IMR-90 (cell line): ENCODE results near the gene KNG1. TPM values are rescaled to one million over a fixed set of nuclear protein-coding genes. Genes with fewer than 3 reads are reported as not detected.

Experiments
- ATAC-seq: fragments of 200-7000 bp; cut with Tn5 transposase; 2 replicates; pipeline ENCODE4 v1.9.1; 2020; ENCODE audit warnings: low read depth, mild to moderate bottlenecking, moderate library complexity
- BruUV-seq: library from RNA; stranded (reverse); fragments of 400-500 nt; replicated peaks from 2 replicates; lab custom pipeline; 2021; lab: Mats Ljungman, UMichigan
- CTCF ChIA-PET: fragments of 300-600 bp; formaldehyde crosslinking; extraction: SDS; loops from one replicate; lab custom pipeline; 2021; ENCODE audit warnings: antibody characterized with exemption; lab: Yijun Ruan, JAX
- POLR2A ChIA-PET: fragments of 300-600 bp; sonication (Branson Sonifier 250); formaldehyde crosslinking; loops from one replicate; lab custom pipeline; 2022; ENCODE audit warnings: antibody characterized with exemption; ENCODE audit not compliant: unreplicated experiment; lab: Charles Lee
- DNase-seq: peaks from one replicate; pipeline ENCODE4 v3.0.0; 2013
- H2AFZ ChIP-seq: replicated peaks from 2 replicates; pipeline ENCODE3; 2013; ENCODE audit warnings: low read length, mild to moderate bottlenecking; ENCODE audit not compliant: poor library complexity
- H2AK5ac ChIP-seq: 2 replicates; pipeline ENCODE4 v1.6.1; 2013; ENCODE audit warnings: low read depth, low read length, inconsistent platforms
- H2AK9ac ChIP-seq: replicated peaks from 2 replicates; pipeline ENCODE3; 2013; ENCODE audit warnings: mild to moderate bottlenecking, low read depth, low read length, moderate library complexity; ENCODE audit not compliant: poor library complexity
- H2BK120ac ChIP-seq: 2 replicates; pipeline ENCODE4 v1.6.1; 2013; ENCODE audit warnings: low read depth, low read length, inconsistent platforms
- H2BK15ac ChIP-seq: 3 replicates; pipeline ENCODE4 v1.6.1; 2013; ENCODE audit warnings: low read depth, low read length, inconsistent platforms
- H2BK20ac ChIP-seq: 2 replicates; pipeline ENCODE4 v1.6.1; 2013; ENCODE audit warnings: low read depth, mild to moderate bottlenecking, inconsistent platforms, low read length, moderate library complexity
- H2BK5ac ChIP-seq: 2 replicates; pipeline ENCODE4 v1.6.1; 2013; ENCODE audit warnings: mild to moderate bottlenecking, low read depth, low read length, inconsistent platforms; ENCODE audit not compliant: poor library complexity, severe bottlenecking
- H3K14ac ChIP-seq: replicated peaks from 2 replicates; pipeline ENCODE4 v1.6.1; 2013; ENCODE audit warnings: low read depth, low read length, inconsistent platforms
- H3K18ac ChIP-seq: 2 replicates; pipeline ENCODE4 v1.6.1; 2013; ENCODE audit warnings: low read depth, low read length, control low read depth
- H3K23ac ChIP-seq: 2 replicates; pipeline ENCODE4 v1.6.1; 2013; ENCODE audit warnings: low read depth, low read length, inconsistent platforms
- H3K27ac ChIP-seq: 2 replicates; pipeline ENCODE4 v1.5.1; 2013; ENCODE audit warnings: mild to moderate bottlenecking, control low read depth, low read length; ENCODE audit not compliant: insufficient read depth
- H3K27me3 ChIP-seq: 2 replicates; pipeline ENCODE4 v1.6.1; 2013; ENCODE audit warnings: low read length; ENCODE audit not compliant: control insufficient read depth, insufficient read depth
- H3K36me3 ChIP-seq: 2 replicates; pipeline ENCODE4 v1.6.1; 2013; ENCODE audit warnings: low read length, mixed read lengths; ENCODE audit not compliant: control insufficient read depth, insufficient read depth
- H3K4ac ChIP-seq: 2 replicates; pipeline ENCODE4 v1.6.1; 2013; ENCODE audit warnings: low read depth, low read length, inconsistent platforms
- H3K4me1 ChIP-seq: 2 replicates; pipeline ENCODE4 v1.6.1; 2013; ENCODE audit warnings: low read length, mixed read lengths; ENCODE audit not compliant: control insufficient read depth, insufficient read depth
- H3K4me2 ChIP-seq: 2 replicates; pipeline ENCODE4 v1.6.1; 2013; ENCODE audit warnings: low read depth, mild to moderate bottlenecking, control low read depth, low read length, moderate library complexity
- H3K4me3 ChIP-seq: 2 replicates; pipeline ENCODE4 v1.5.1; 2013; ENCODE audit warnings: low read depth, mild to moderate bottlenecking, control low read depth, low read length, moderate library complexity; ENCODE audit not compliant: insufficient read depth
- H3K56ac ChIP-seq: 2 replicates; pipeline ENCODE4 v1.6.1; 2013; ENCODE audit warnings: low read length, inconsistent platforms; ENCODE audit not compliant: insufficient read depth; ENCODE audit errors: extremely low read depth
- H3K79me1 ChIP-seq, 2 experiments: 2 replicates each; pipeline ENCODE4 v1.6.1; 2013; ENCODE audit warnings: low read length in 2 of 2, inconsistent platforms in 1 of 2, low read depth in 1 of 2
- H3K9ac ChIP-seq: 2 replicates; pipeline ENCODE4 v1.6.1; 2013; ENCODE audit warnings: low read depth, low read length, control low read depth
- H3K9me1 ChIP-seq: 2 replicates; pipeline ENCODE4 v1.6.1; 2013; ENCODE audit warnings: low read length, inconsistent platforms; ENCODE audit not compliant: insufficient read depth
- H3K9me3 ChIP-seq: 2 replicates; pipeline ENCODE4 v1.6.1; 2013; ENCODE audit warnings: low read length; ENCODE audit not compliant: control insufficient read depth, insufficient read depth
- H4K20me1 ChIP-seq: 2 replicates; pipeline ENCODE4 v1.6.1; 2013; ENCODE audit warnings: low read length, inconsistent platforms; ENCODE audit not compliant: insufficient read depth
- H4K5ac ChIP-seq: 2 replicates; pipeline ENCODE4 v1.6.1; 2013; ENCODE audit warnings: mild to moderate bottlenecking, low read depth, low read length, control low read depth
- H4K8ac ChIP-seq, 2 experiments: 2 replicates each; pipeline ENCODE4 v1.6.1; 2013; ENCODE audit warnings: low read depth in 2 of 2, low read length in 2 of 2, control low read depth in 1 of 2, inconsistent platforms in 1 of 2
- H4K91ac ChIP-seq: 2 replicates; pipeline ENCODE4 v1.6.1; 2013; ENCODE audit warnings: low read depth, low read length, inconsistent platforms; ENCODE audit not compliant: insufficient read depth
- BHLHE40 ChIP-seq: fragments of 150-350 bp; IDR thresholded peaks from 2 replicates; pipeline ENCODE4 v1.6.1; 2016; ENCODE audit warnings: mild to moderate bottlenecking, low read depth, low read length
- CEBPB ChIP-seq: IDR thresholded peaks from 2 replicates; pipeline ENCODE4 v1.6.1; 2012; ENCODE audit warnings: low read depth, low read length, improper control_type of control experiment
- CHD1 ChIP-seq: IDR thresholded peaks from 2 replicates; pipeline ENCODE4 v1.6.1; 2012; ENCODE audit warnings: low read depth, low read length, improper control_type of control experiment
- CTCF ChIP-seq: conservative IDR thresholded peaks from 2 replicates; pipeline ENCODE4 v1.5.1; 2012; ENCODE audit warnings: mild to moderate bottlenecking, low read depth, low read length, improper control_type of control experiment
- ELK1 ChIP-seq: fragments of 150-350 bp; IDR thresholded peaks from 2 replicates; pipeline ENCODE4 v1.6.1; 2016; ENCODE audit warnings: low read depth, mild to moderate bottlenecking, low read length, moderate library complexity, borderline replicate concordance
- FOS ChIP-seq: fragments of 150-350 bp; IDR thresholded peaks from 2 replicates; pipeline ENCODE4 v1.6.1; 2016; ENCODE audit warnings: low read depth, low read length
- MAFK ChIP-seq: IDR thresholded peaks from 2 replicates; pipeline ENCODE4 v1.6.1; 2012; ENCODE audit warnings: low read depth, low read length, improper control_type of control experiment
- MAZ ChIP-seq: IDR thresholded peaks from 2 replicates; pipeline ENCODE4 v1.6.1; 2012; ENCODE audit warnings: low read depth, mild to moderate bottlenecking, low read length, improper control_type of control experiment, moderate library complexity, borderline replicate concordance
- MXI1 ChIP-seq: IDR thresholded peaks from 2 replicates; pipeline ENCODE4 v1.6.1; 2012; ENCODE audit warnings: low read depth, mild to moderate bottlenecking, low read length, moderate library complexity, borderline replicate concordance
- NFE2L2 ChIP-seq: fragments of 150-350 bp; IDR thresholded peaks from 2 replicates; pipeline ENCODE4 v1.6.1; 2016; ENCODE audit warnings: low read depth, mild to moderate bottlenecking, low read length
- POLR2A ChIP-seq: IDR thresholded peaks from 2 replicates; pipeline ENCODE4 v1.6.1; 2012; ENCODE audit warnings: mild to moderate bottlenecking, low read depth, low read length
- RAD21 ChIP-seq: IDR thresholded peaks from 2 replicates; pipeline ENCODE4 v1.6.1; 2012; ENCODE audit warnings: low read length, improper control_type of control experiment
- RCOR1 ChIP-seq: IDR thresholded peaks from 2 replicates; pipeline ENCODE4 v1.6.1; 2012; ENCODE audit warnings: mild to moderate bottlenecking, low read length, improper control_type of control experiment; ENCODE audit not compliant: insufficient replicate concordance
- RFX5 ChIP-seq: IDR thresholded peaks from 2 replicates; pipeline ENCODE4 v1.8.0; 2012; ENCODE audit warnings: low read depth, mild to moderate bottlenecking, low read length, moderate library complexity
- SMC3 ChIP-seq: fragments of 150-350 bp; IDR thresholded peaks from 2 replicates; pipeline ENCODE4 v1.6.1; 2016; ENCODE audit warnings: low read depth, mild to moderate bottlenecking, antibody characterized with exemption, low read length, moderate library complexity
- USF2 ChIP-seq: fragments of 150-350 bp; IDR thresholded peaks from 2 replicates; pipeline ENCODE4 v1.6.1; 2017; ENCODE audit warnings: mild to moderate bottlenecking, antibody characterized with exemption, low read length, low read depth
- WGBS, 2 experiments: methylation state at CpG; one replicate each; pipeline versions ENCODE4 v1.1.5 to v1.1.7; 2013; ENCODE audit warnings: missing lambda C conversion rate in 2 of 2; ENCODE audit not compliant: insufficient read length in 1 of 2; ENCODE audit errors: extremely low coverage in 2 of 2; 5-methylcytosine and 5-hydroxymethylcytosine counted together
- dilution Hi-C: fragments of 300-500 bp; cut with HindIII; formaldehyde crosslinking; loops from one replicate; pipeline ENCODE4 v1.14.3; 2018; ENCODE audit warnings: low sequenced_read_pairs; ENCODE audit not compliant: unreplicated experiment
- in situ Hi-C: fragments of 300-500 bp; cut with MboI; formaldehyde crosslinking; loops from 3 replicates; pipeline ENCODE4 v1.14.3; 2019; ENCODE audit warnings: low sequenced_read_pairs, inconsistent platforms, mixed read lengths
- intact Hi-C: fragments of 100-400 bp; cut with micrococcal nuclease; formaldehyde crosslinking; loops from 2 replicates; pipeline ENCODE4 v1.10.0; 2022
- polyA plus RNA-seq, 3 experiments: library from polyadenylated mRNA; depleted of rRNA; stranded (reverse); fragments of >200 nt; gene quantifications; 2 replicates each; pipeline ENCODE4 v1.2.3, GENCODE V29; 2012; ENCODE audit warnings: low replicate concordance in 1 of 3
- total RNA-seq: library from RNA; depleted of rRNA; stranded (reverse); fragments of >200 nt; gene quantifications from 2 replicates; pipeline ENCODE4 v1.2.3, GENCODE V29; 2012

KNG1 gene
- total and polyA plus RNA-seq, 2 of the 4 experiments (the other 2 are of a cell fraction) = not detected

- DNase-seq (no peak), ATAC-seq (no peak)
- H4K20me1 ChIP-seq = no peaks in the 10 kb centered on the region
- no peak overlapping the region for H4K5ac ChIP-seq
- no peak overlapping the region for H2BK20ac ChIP-seq
- H3K18ac ChIP-seq = no peak overlapping the region
- no peak overlapping the region for H2BK5ac ChIP-seq
- H3K79me1 ChIP-seq = no peaks in the 10 kb centered on the region
- no peak overlapping the region for H2BK15ac ChIP-seq
- no peaks in the 10 kb centered on the region for H3K4me1 ChIP-seq
- in situ Hi-C loops (no loop called here), intact Hi-C loops (no loop called here), dilution Hi-C loops (no loop called here)
- no peak overlapping the region for H3K27ac ChIP-seq
- BruUV-seq = no TSS peak
- no peaks in the 10 kb centered on the region for H3K36me3 ChIP-seq
- TF ChIP-seq ELK1 (no peak), RAD21 (no peak), USF2 (no peak), NFE2L2 (no peak), MXI1 (no peak), MAZ (no peak), CEBPB (no peak), RFX5 (no peak), CTCF (no peak), MAFK (no peak), RCOR1 (no peak), FOS (no peak), CHD1 (no peak), BHLHE40 (no peak), POLR2A (no peak), SMC3 (no peak)
- H2AFZ ChIP-seq = no peak overlapping the region
- no peak overlapping the region for H3K9ac ChIP-seq
- H3K4me3 ChIP-seq = no peak overlapping the region
- H2BK120ac ChIP-seq = no peak overlapping the region
- H3K23ac ChIP-seq = no peak overlapping the region
- no CpG with 5 or more reads among the region's 3 CpGs for WGBS, 2 experiments
- ChIA-PET CTCF (no interaction called here), POLR2A (no interaction called here)
- no peak overlapping the region for H4K91ac ChIP-seq
- no peak overlapping the region for H3K4me2 ChIP-seq
- no peaks in the 10 kb centered on the region for H3K9me3 ChIP-seq
- H3K56ac ChIP-seq = no peak overlapping the region
- no peak overlapping the region for H3K4ac ChIP-seq
- no peak overlapping the region for H2AK5ac ChIP-seq
- no peak overlapping the region for H3K14ac ChIP-seq
- no peak overlapping the region for H2AK9ac ChIP-seq
- H4K8ac ChIP-seq = no peak overlapping the region
- H3K27me3 ChIP-seq = peaks cover 11% of the 10 kb centered on the region; the same call in 1 of the 2 replicates
- H3K9me1 ChIP-seq = no peaks in the 10 kb centered on the region
Observed at GRCh38 chr3:186671051-186671450, 46.1 kb upstream of the KNG1 start.
